Stomach (tissue), 4 donors: ENCODE data around the gene SPATA21.

Source experiments
- EP300 ChIP-seq: sonication (generic); formaldehyde crosslinking; IDR thresholded peaks from one replicate; pipeline ENCODE4 v1.6.1; 2017; ENCODE audit warnings: antibody characterized with exemption
- POLR2A ChIP-seq, 4 donors: fragments of 450-650 bp; IDR thresholded peaks; one replicate each; pipeline ENCODE4 v1.6.1; 2016; ENCODE audit warnings: antibody characterized with exemption in 4 of 4, control low read depth in 2 of 4, mild to moderate bottlenecking in 1 of 4, moderate library complexity in 1 of 4

DNA sequence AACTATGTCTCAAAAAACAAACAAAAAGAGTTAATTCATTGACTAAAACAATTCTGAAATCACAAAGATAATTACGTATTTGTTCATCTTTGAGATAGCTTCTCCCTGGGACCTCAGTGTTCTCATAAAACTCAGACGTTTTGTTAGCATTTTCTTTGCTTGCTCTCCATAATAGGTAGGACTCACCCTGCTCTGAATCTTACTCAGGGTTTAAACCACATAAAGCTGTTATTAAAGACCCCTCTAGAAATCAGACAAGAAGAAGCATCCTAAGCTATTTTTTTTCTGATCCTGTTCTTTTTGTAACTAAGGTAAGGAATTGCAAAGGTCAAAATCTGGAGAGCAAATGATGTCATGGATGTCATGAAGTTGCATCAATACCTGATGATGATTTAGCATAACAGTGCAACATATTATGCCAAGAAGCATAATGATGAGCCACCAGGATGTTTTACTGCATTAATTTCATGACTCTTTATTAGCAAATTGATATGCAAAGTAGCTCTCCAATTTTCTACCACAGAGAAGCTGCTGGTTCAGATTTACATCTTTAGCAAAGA, 87.3 kb downstream of the SPATA21 start:
- no peak for TF ChIP-seq POLR2A (IDR thresholded peaks at IDR 0.05)
- no peak for TF ChIP-seq EP300
